ENCODE measurements around the gene ASXL2.

ASXL2 gene

GRCh38 chr2:25726522-25726921 is 151.8 kb downstream of the ASXL2 start:
- Histone ChIP-seq H3K9ac (no peak overlapping the region), H3K36me3 (ENCODE audit: insufficient read depth) (no peaks in the 10 kb centered on the region), H3K4me3 (IDR thresholded peaks at IDR 0.05; ENCODE audit: insufficient read depth, low read depth, low read length) (no peak overlapping the region), H3K27me3 (ENCODE audit: insufficient read depth, low read depth) (no peaks in the 10 kb centered on the region), H2AFZ (ENCODE audit: low read depth) (no peak overlapping the region), H3K4me1 (ENCODE audit: low read depth, poor library complexity, severe bottlenecking) (no peaks in the 10 kb centered on the region), H3K79me2 (ENCODE audit: insufficient read depth, low read depth) (no peaks in the 10 kb centered on the region), H3K4me2 (no peak overlapping the region), H3K27ac (no peak overlapping the region), H4K20me1 (ENCODE audit: insufficient read depth) (no peaks in the 10 kb centered on the region)
- no peak for TF ChIP-seq CTCF (conservative IDR thresholded peaks at IDR 0.05; ENCODE audit: low read depth, low read length)

- TF ChIP-seq CTCF (conservative IDR thresholded peaks at IDR 0.05; ENCODE audit: low read depth, low read length): no peak
- Histone ChIP-seq H3K9ac (no peak overlapping the region), H3K79me2 (ENCODE audit: insufficient read depth, low read depth) (no peaks in the 10 kb centered on the region)
Measured at GRCh38 chr2:25725877-25726276, 152.4 kb downstream of the ASXL2 start.

GRCh38 chr2:25724756-25725155 is 153.5 kb downstream of the ASXL2 start:
- no peak overlapping the region for H3K4me2 ChIP-seq
- no peaks in the 10 kb centered on the region for H3K79me2 ChIP-seq (ENCODE audit: insufficient read depth, low read depth)
- no peaks in the 10 kb centered on the region for H3K36me3 ChIP-seq (ENCODE audit: insufficient read depth)
- H3K27ac ChIP-seq: no peak overlapping the region
- H4K20me1 ChIP-seq (ENCODE audit: insufficient read depth): no peaks in the 10 kb centered on the region
- no peak overlapping the region for H3K4me3 ChIP-seq (IDR thresholded peaks at IDR 0.05; ENCODE audit: insufficient read depth, low read depth, low read length)
- no peak for TF ChIP-seq CTCF (conservative IDR thresholded peaks at IDR 0.05; ENCODE audit: low read depth, low read length)
- no peak overlapping the region for H3K9ac ChIP-seq
- H3K27me3 ChIP-seq (ENCODE audit: insufficient read depth, low read depth): no peaks in the 10 kb centered on the region
- no peaks in the 10 kb centered on the region for H3K4me1 ChIP-seq (ENCODE audit: low read depth, poor library complexity, severe bottlenecking)
- H2AFZ ChIP-seq (ENCODE audit: low read depth): no peak overlapping the region

More at GRCh38 chr2:25725877-25726276, 152.4 kb downstream of the ASXL2 start:
- H3K36me3 ChIP-seq (ENCODE audit: insufficient read depth): no peaks in the 10 kb centered on the region
- no peak overlapping the region for H2AFZ ChIP-seq (ENCODE audit: low read depth)
- no peak overlapping the region for H3K27ac ChIP-seq
- no peak overlapping the region for H3K4me2 ChIP-seq
- no peaks in the 10 kb centered on the region for H4K20me1 ChIP-seq (ENCODE audit: insufficient read depth)
- H3K4me3 ChIP-seq (IDR thresholded peaks at IDR 0.05; ENCODE audit: insufficient read depth, low read depth, low read length): no peak overlapping the region
- H3K27me3 ChIP-seq (ENCODE audit: insufficient read depth, low read depth): no peaks in the 10 kb centered on the region
- H3K4me1 ChIP-seq (ENCODE audit: low read depth, poor library complexity, severe bottlenecking): no peaks in the 10 kb centered on the region

- no peak overlapping the region for H3K9ac ChIP-seq
- H3K27ac ChIP-seq: no peak overlapping the region
- H3K79me2 ChIP-seq (ENCODE audit: insufficient read depth, low read depth): no peaks in the 10 kb centered on the region
- no peaks in the 10 kb centered on the region for H3K27me3 ChIP-seq (ENCODE audit: insufficient read depth, low read depth)
- no peak for TF ChIP-seq CTCF (conservative IDR thresholded peaks at IDR 0.05; ENCODE audit: low read depth, low read length)
- no peak overlapping the region for H3K4me3 ChIP-seq (IDR thresholded peaks at IDR 0.05; ENCODE audit: insufficient read depth, low read depth, low read length)
- no peaks in the 10 kb centered on the region for H4K20me1 ChIP-seq (ENCODE audit: insufficient read depth)
- H3K4me1 ChIP-seq (ENCODE audit: low read depth, poor library complexity, severe bottlenecking): no peaks in the 10 kb centered on the region
- H3K36me3 ChIP-seq (ENCODE audit: insufficient read depth): no peaks in the 10 kb centered on the region
- H3K4me2 ChIP-seq: no peak overlapping the region
- no peak overlapping the region for H2AFZ ChIP-seq (ENCODE audit: low read depth)
Measured at GRCh38 chr2:25722224-25722623, 156.1 kb downstream of the ASXL2 start.
